Endothelial cell of hepatic sinusoid (primary cell): ENCODE results near the gene LILRA5.
"Not testable (repeated sequence)": the region's sequence is repeated elsewhere in the genome, so short reads cannot be mapped to it uniquely, and the experiment has no call there.

Experiments
- in situ Hi-C: cut with HindIII; loops from 2 replicates; pipeline ENCODE4 v1.10.0; 2017; ENCODE audit warnings: low sequenced_read_pairs

LILRA5 gene

GRCh38 chr19:54278056-54278455, 34.9 kb downstream of the LILRA5 start:
- in situ Hi-C loops: not testable (repeated sequence)

- in situ Hi-C loops: not testable (repeated sequence)
Measured at GRCh38 chr19:54277111-54277615, 35.8 kb downstream of the LILRA5 start.

GRCh38 chr19:54275951-54276350, 37.0 kb downstream of the LILRA5 start:
- in situ Hi-C loops: no loop called here

- in situ Hi-C loops: not testable (repeated sequence)
Measured at GRCh38 chr19:54274516-54274915, 38.5 kb downstream of the LILRA5 start.

GRCh38 chr19:54273821-54274220, 39.1 kb downstream of the LILRA5 start:
- in situ Hi-C loops: no loop called here

DNA sequence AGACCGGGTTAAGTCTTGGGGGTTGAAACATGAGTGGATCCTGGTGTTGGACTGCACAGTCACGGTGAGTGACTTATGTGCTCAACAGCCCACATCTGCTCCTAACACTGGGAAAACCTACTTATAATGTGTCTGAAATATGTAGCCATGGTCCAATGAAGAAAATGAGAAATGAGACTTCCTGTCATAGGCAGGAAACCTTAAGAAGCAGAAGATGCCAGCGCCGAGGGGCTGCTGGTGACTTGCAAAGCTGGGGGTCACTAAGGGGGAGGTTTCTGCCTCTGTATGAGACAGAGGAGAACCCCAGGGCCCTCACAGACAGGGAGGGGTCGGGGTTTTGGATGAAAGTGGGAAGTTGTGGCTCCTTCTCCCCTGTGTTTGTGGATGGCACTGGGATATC, 40.8 kb downstream of the LILRA5 start:
- in situ Hi-C loops: not testable (repeated sequence)

GRCh38 chr19:54271587-54271986, 41.4 kb downstream of the LILRA5 start:
- in situ Hi-C loops: not testable (repeated sequence)

DNA sequence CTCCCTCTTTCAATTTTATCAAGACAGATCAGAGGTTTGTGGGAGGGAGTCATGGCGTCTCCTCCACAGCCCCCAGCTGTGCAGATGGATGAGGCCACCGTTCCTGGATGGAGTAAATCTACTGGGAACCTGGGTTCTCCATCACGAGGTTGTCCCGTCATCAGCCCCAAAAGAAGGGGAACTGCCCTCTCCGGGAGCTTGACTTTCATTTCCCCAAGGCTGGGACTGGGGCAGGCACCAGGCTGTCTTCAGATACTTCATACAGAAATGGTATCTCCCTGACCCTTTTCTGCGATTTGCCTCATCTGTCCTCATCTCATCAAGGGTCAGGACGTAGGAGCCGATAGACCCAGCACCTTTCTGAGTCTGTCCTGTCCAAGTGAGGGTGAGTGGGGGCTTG, 41.9 kb downstream of the LILRA5 start:
- in situ Hi-C loops: no loop called here

GRCh38 chr19:54268936-54269335, 44.0 kb downstream of the LILRA5 start:
- in situ Hi-C loops: no loop called here

GRCh38 chr19:54266133-54266532, 46.8 kb downstream of the LILRA5 start:
- in situ Hi-C loops: no loop called here

DNA sequence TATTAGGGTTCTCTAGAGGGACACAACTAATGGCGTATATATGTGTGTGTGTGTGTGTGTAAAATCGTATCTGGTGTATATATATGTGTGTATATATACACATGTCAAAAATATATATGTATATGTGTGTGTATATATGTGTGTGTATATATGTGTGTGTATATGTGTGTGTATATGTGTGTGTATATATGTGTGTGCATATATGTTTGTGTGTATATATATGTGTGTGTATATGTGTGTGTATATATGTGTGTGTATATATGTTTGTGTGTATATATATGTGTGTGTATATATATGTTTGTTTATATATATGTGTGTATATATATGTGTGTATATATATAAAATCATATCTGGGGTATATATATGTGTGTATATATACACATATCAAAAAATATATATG, 50.5 kb downstream of the LILRA5 start:
- in situ Hi-C loops: no loop called here

DNA sequence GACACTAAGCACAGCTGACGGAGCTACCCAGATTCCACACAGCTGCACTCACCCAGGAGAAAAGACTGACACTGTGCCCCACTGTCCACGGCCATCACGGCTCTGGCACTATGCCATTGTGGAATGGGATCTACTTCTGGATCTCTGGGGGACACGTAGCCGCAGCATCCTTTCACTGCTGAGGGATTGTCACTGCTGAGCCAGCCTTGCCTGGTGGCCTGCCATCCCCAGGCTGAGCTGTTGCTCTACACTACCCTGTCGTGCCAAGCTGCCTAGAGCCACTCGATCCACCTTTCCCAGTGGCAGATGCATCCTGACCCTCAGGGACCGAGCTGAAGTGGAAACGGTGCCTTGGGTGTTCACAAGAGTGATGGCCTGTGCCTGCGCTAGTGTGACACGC, 50.9 kb downstream of the LILRA5 start:
- in situ Hi-C loops: no loop called here

DNA sequence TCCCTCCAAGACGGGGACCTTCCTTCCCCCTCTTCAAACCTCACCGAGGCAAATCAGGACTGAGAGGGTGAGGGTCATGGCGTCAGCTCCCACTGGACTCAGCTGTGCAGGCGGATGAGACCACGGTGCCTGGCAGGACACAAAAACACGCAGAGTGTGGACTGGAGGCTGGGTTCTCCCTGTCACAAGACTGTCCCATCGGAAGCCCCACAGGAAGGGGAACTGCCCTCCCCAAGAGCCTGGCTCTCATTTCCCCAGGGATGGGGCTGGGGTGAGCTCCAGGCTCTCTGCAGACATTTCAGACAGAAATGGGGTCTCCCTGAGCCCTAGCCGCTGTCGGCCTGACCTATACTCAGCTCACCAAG, 55.9 kb downstream of the LILRA5 start, which contains the start of gene LILRB5:
TSS of gene LILRB5 (minus strand) at position 158 of the 365 bp plus-strand sequence. CDS start at position 78, 80 bp downstream.
- in situ Hi-C loops: no loop called here
